BE2C (cell line): Measurements from ENCODE around the gene PPFIA1.

Experiments used
- DNase-seq: peaks from one replicate; pipeline ENCODE4 v3.0.0-alpha.2; 2020
- H3K27me3 ChIP-seq: fragments of 250-450 bp; sonication (Bioruptor Pico); 2 replicates; pipeline ENCODE4 v1.5.1; 2020; ENCODE audit warnings: mild to moderate bottlenecking
- H3K36me3 ChIP-seq: fragments of 250-450 bp; sonication (Bioruptor Pico); 2 replicates; pipeline ENCODE4 v1.5.1; 2020; ENCODE audit warnings: mild to moderate bottlenecking
- H3K4me1 ChIP-seq: fragments of 250-450 bp; sonication (Bioruptor Pico); 2 replicates; pipeline ENCODE4 v1.5.1; 2020
- H3K4me3 ChIP-seq: 2 replicates; pipeline ENCODE4 v1.5.1; 2011; ENCODE audit warnings: low read depth, low read length
- H3K9me3 ChIP-seq: fragments of 250-450 bp; sonication (Bioruptor Pico); 2 replicates; pipeline ENCODE4 v1.5.1; 2020
- CTCF ChIP-seq: IDR thresholded peaks from 2 replicates; pipeline ENCODE4 v1.5.1; 2012; ENCODE audit warnings: mild to moderate bottlenecking, low read depth, low read length

The PPFIA1 gene

GRCh38 chr11:70348191-70348590, 77.7 kb downstream of the PPFIA1 start:
- no peak overlapping the region for H3K4me3 ChIP-seq
- no peak for DNase-seq
- H3K4me1 ChIP-seq: peaks cover 6% of the 10 kb centered on the region
- H3K36me3 ChIP-seq: peaks cover 36% of the 10 kb centered on the region
- no peak for TF ChIP-seq CTCF
- H3K27me3 ChIP-seq: no peaks in the 10 kb centered on the region
- H3K9me3 ChIP-seq: no peaks in the 10 kb centered on the region

- Histone ChIP-seq H3K27me3 (no peaks in the 10 kb centered on the region), H3K36me3 (peaks cover 35% of the 10 kb centered on the region), H3K9me3 (no peaks in the 10 kb centered on the region), H3K4me3 (no peak overlapping the region), H3K4me1 (peaks cover 6% of the 10 kb centered on the region)
- DNase-seq: no peak
- no peak for TF ChIP-seq CTCF
Observed at GRCh38 chr11:70348608-70349007, 78.1 kb downstream of the PPFIA1 start.

- no peak for DNase-seq
- no peak for TF ChIP-seq CTCF
- peaks cover 3% of the 10 kb centered on the region for H3K4me1 ChIP-seq
- H3K9me3 ChIP-seq: no peaks in the 10 kb centered on the region
- peaks cover 41% of the 10 kb centered on the region for H3K36me3 ChIP-seq
- H3K4me3 ChIP-seq: no peak overlapping the region
- no peaks in the 10 kb centered on the region for H3K27me3 ChIP-seq
Observed at GRCh38 chr11:70351646-70352045, 81.2 kb downstream of the PPFIA1 start.

- no peaks in the 10 kb centered on the region for H3K27me3 ChIP-seq
- H3K4me1 ChIP-seq: no peaks in the 10 kb centered on the region
- H3K9me3 ChIP-seq: no peaks in the 10 kb centered on the region
- H3K36me3 ChIP-seq: peaks cover 40% of the 10 kb centered on the region
- no peak for DNase-seq
- no peak overlapping the region for H3K4me3 ChIP-seq
- no peak for TF ChIP-seq CTCF
Observed at GRCh38 chr11:70352100-70352499, 81.6 kb downstream of the PPFIA1 start.

GRCh38 chr11:70352601-70353000, 82.1 kb downstream of the PPFIA1 start:
- no peak for DNase-seq
- no peak overlapping the region for H3K4me3 ChIP-seq
- TF ChIP-seq CTCF: no peak
- H3K9me3 ChIP-seq: no peaks in the 10 kb centered on the region
- H3K27me3 ChIP-seq: no peaks in the 10 kb centered on the region
- H3K36me3 ChIP-seq: peaks cover 40% of the 10 kb centered on the region
- H3K4me1 ChIP-seq: no peaks in the 10 kb centered on the region

- Histone ChIP-seq H3K36me3 (peaks cover 35% of the 10 kb centered on the region), H3K9me3 (no peaks in the 10 kb centered on the region), H3K4me3 (no peak overlapping the region), H3K27me3 (no peaks in the 10 kb centered on the region), H3K4me1 (no peaks in the 10 kb centered on the region)
- DNase-seq: no peak
- TF ChIP-seq CTCF: no peak
Observed at GRCh38 chr11:70353329-70353728, 82.8 kb downstream of the PPFIA1 start.
